Stimulated activated CD8-positive, alpha-beta memory T cell treated with anti-CD3 and anti-CD28 coated beads, Interleukin-15, amount 100 ng/mL, for 1 hour (primary cell): ENCODE results near the gene CNNM2.
"Not testable (repeated sequence)": the region's sequence is repeated elsewhere in the genome, so short reads cannot be mapped to it uniquely, and the experiment has no call there.

ENCODE experiments used
- DNase-seq: peaks from one replicate; pipeline ENCODE4 v3.0.0-alpha.2; 2020; ENCODE audit warnings: low read depth

CNNM2 gene

GRCh38 chr10:103110407-103110806, 192.3 kb downstream of the CNNM2 start:
- no peak for DNase-seq

- DNase-seq, result no peak
Observed at GRCh38 chr10:103111031-103111917, 193.2 kb downstream of the CNNM2 start.

GRCh38 chr10:103111918-103112877, 194.1 kb downstream of the CNNM2 start:
- DNase-seq, result no peak

GRCh38 chr10:103114876-103115275, 196.8 kb downstream of the CNNM2 start:
- no peak for DNase-seq

GRCh38 chr10:103117247-103117646, 199.2 kb downstream of the CNNM2 start:
- DNase-seq, result no peak

- no peak for DNase-seq
Observed at GRCh38 chr10:103120546-103120945, 202.5 kb downstream of the CNNM2 start.

GRCh38 chr10:103120977-103121735, 203.1 kb downstream of the CNNM2 start:
- DNase-seq, result no peak

- DNase-seq, result no peak
Observed at GRCh38 chr10:103123282-103124024, 205.4 kb downstream of the CNNM2 start.

GRCh38 chr10:103124420-103125096, 206.5 kb downstream of the CNNM2 start:
- no peak for DNase-seq

GRCh38 chr10:103125323-103126267, 207.5 kb downstream of the CNNM2 start:
- DNase-seq, result no peak

GRCh38 chr10:103127241-103127640, 209.1 kb downstream of the CNNM2 start:
- no peak for DNase-seq

GRCh38 chr10:103130180-103130579, 212.1 kb downstream of the CNNM2 start:
- DNase-seq, result not testable (repeated sequence)

GRCh38 chr10:103130910-103131309, 212.8 kb downstream of the CNNM2 start:
- DNase-seq, result no peak

- DNase-seq, result not testable (repeated sequence)
Observed at GRCh38 chr10:103135168-103135567, 217.1 kb downstream of the CNNM2 start.

GRCh38 chr10:103139803-103140202, 221.7 kb downstream of the CNNM2 start:
- DNase-seq, result no peak
